Smooth muscle cell (in vitro differentiated cells): ENCODE results near the gene PDLIM7. TPM values are rescaled to one million over a fixed set of nuclear protein-coding genes. Genes with fewer than 3 reads are reported as not detected.

ENCODE experiments used
- DNase-seq: peaks from one replicate; lab custom pipeline; 2025; ENCODE audit not compliant: unreplicated experiment; lab: John Stamatoyannopoulos, UW
- H2AFZ ChIP-seq: fragments of 200-600 bp; sonication (generic); 2 replicates; pipeline ENCODE4 v1.6.0; 2016; ENCODE audit warnings: antibody characterized with exemption, low read depth, mild to moderate bottlenecking
- H3F3A ChIP-seq: fragments of 200-600 bp; sonication (generic); 2 replicates; pipeline ENCODE4 v1.6.0; 2017; ENCODE audit warnings: antibody characterized with exemption, low read depth
- H3K27ac ChIP-seq: fragments of 200-600 bp; sonication (generic); 2 replicates; pipeline ENCODE4 v1.5.1; 2016; ENCODE audit warnings: low read depth, mild to moderate bottlenecking
- H3K27me3 ChIP-seq: fragments of 200-600 bp; sonication (generic); 2 replicates; pipeline ENCODE4 v1.6.1; 2016; ENCODE audit warnings: low read depth, mild to moderate bottlenecking
- H3K36me3 ChIP-seq: fragments of 200-600 bp; sonication (generic); 2 replicates; pipeline ENCODE4 v1.5.1; 2016; ENCODE audit warnings: low read depth
- H3K4me1 ChIP-seq: fragments of 200-600 bp; sonication (generic); 2 replicates; pipeline ENCODE4 v1.5.1; 2016; ENCODE audit warnings: low read depth
- H3K4me2 ChIP-seq: fragments of 200-600 bp; sonication (generic); 2 replicates; pipeline ENCODE4 v1.6.0; 2016; ENCODE audit warnings: mild to moderate bottlenecking
- H3K4me3 ChIP-seq: fragments of 200-600 bp; sonication (generic); 2 replicates; pipeline ENCODE4 v1.5.1; 2016; ENCODE audit warnings: mild to moderate bottlenecking
- H3K79me2 ChIP-seq: fragments of 200-600 bp; sonication (generic); 2 replicates; pipeline ENCODE4 v1.6.0; 2016; ENCODE audit warnings: low read depth, mild to moderate bottlenecking
- H3K9ac ChIP-seq: fragments of 200-600 bp; sonication (generic); 2 replicates; pipeline ENCODE4 v1.6.0; 2016; ENCODE audit warnings: low read depth
- H3K9me3 ChIP-seq: fragments of 200-600 bp; sonication (generic); replicated peaks from 2 replicates; pipeline ENCODE4 v1.5.1; 2016; ENCODE audit warnings: low read depth
- H4K20me1 ChIP-seq: fragments of 200-600 bp; sonication (generic); 2 replicates; pipeline ENCODE4 v1.6.0; 2016; ENCODE audit warnings: low read depth
- WGBS: methylation state at CpG from one replicate; pipeline ENCODE4 v1.1.7; 2016; ENCODE audit warnings: low lambda C conversion rate; 5-methylcytosine and 5-hydroxymethylcytosine counted together
- polyA plus RNA-seq: library from polyadenylated mRNA; unstranded; fragments of >200 nt; fragmentation: Nextera tagmentation; extraction: Ambion mirVana; gene quantifications from 2 replicates; pipeline ENCODE4 v1.2.1, GENCODE V29; 2016
- total RNA-seq: library from RNA; depleted of rRNA; stranded (reverse); fragments of >200 nt; gene quantifications from 2 replicates; pipeline ENCODE4 v1.2.3, GENCODE V29; 2014
- TF ChIP-seq, protein P1 (sequence below): fragments of 200-600 bp; sonication (generic); IDR thresholded peaks from 2 replicates; pipeline ENCODE4 v1.5.1; 2017; ENCODE audit warnings: borderline replicate concordance, mild to moderate bottlenecking, antibody characterized with exemption; ENCODE audit not compliant: insufficient read depth, poor library complexity, severe bottlenecking

PDLIM7 gene
- total and polyA plus RNA-seq, 2 experiments from 2014 or later = 235 to 511 TPM

DNA sequence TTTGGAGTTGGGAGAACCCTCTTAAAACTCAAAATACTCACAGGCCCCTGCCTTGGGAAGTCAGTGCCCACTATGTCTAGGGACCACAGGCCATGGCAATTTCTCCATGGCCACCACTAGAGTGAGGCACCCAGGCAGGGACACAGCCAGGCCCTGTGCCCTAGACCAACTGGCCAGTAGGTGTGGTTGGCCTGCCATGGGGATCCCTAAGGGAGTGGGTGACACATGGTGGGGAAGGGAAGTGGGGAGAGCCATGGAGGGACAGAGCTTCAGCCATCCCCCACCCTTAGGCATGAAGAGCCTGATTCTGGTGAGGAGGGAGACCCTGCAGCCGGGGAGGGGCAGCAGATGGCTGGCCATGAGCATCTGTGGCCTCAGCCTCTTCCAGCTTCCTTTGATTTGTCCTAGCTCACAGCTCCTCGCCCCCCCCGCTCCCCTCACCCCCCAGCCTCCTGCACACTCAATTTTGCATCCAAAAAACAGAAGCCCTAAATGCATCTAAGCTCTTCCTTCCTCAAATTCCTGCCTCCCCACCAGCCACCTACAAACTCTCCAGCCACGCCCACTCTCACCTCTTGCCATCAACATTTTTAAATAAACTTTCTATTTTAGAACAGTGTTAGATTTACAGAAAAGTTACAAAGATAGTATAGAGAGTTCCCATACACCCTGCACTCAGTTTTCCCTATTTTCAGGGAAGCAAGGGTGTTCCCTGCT is 22.4 kb downstream of the PDLIM7 start:
- Histone ChIP-seq H3F3A (peaks cover 35% of the 10 kb centered on the region), H3K9me3 (no peaks in the 10 kb centered on the region), H3K27me3 (no peaks in the 10 kb centered on the region), H3K79me2 (peaks cover 30% of the 10 kb centered on the region), H3K36me3 (no peaks in the 10 kb centered on the region), H3K4me1 (peaks cover 27% of the 10 kb centered on the region), H3K4me2 (no peak overlapping the region), H2AFZ (no peak overlapping the region), H3K9ac (no peak overlapping the region), H3K4me3 (no peak overlapping the region), H3K27ac (no peak overlapping the region), H4K20me1 (peaks cover 44% of the 10 kb centered on the region)
- no peak for DNase-seq
- 83% methylated on average over 4 of the region's 4 CpGs for WGBS
- TF ChIP-seq, protein P1, sequence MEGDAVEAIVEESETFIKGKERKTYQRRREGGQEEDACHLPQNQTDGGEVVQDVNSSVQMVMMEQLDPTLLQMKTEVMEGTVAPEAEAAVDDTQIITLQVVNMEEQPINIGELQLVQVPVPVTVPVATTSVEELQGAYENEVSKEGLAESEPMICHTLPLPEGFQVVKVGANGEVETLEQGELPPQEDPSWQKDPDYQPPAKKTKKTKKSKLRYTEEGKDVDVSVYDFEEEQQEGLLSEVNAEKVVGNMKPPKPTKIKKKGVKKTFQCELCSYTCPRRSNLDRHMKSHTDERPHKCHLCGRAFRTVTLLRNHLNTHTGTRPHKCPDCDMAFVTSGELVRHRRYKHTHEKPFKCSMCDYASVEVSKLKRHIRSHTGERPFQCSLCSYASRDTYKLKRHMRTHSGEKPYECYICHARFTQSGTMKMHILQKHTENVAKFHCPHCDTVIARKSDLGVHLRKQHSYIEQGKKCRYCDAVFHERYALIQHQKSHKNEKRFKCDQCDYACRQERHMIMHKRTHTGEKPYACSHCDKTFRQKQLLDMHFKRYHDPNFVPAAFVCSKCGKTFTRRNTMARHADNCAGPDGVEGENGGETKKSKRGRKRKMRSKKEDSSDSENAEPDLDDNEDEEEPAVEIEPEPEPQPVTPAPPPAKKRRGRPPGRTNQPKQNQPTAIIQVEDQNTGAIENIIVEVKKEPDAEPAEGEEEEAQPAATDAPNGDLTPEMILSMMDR = no peak

DNA sequence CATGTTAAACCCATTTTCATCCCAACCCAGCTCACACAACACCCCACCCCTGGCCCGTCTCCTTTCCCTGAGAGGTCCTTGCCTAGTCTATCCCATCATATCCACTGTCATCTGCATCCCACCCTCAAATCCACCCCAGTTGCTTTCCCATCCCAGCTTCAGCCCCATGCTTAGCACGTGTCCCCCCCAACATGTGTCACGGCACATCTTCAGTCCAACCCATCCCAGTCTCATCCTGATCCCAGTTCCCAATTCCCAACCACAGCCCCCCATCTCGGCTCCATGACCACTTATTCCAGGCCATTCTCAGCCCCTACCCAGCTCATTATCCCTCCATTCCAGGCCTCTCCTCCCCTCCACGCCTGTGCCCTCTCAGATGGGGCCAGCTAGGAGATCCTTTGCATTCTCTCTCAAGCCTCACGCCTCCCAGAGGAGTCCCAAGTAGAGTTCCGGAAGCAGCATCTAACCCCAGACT is 23.4 kb downstream of the PDLIM7 start:
- Histone ChIP-seq H2AFZ (no peak overlapping the region), H3K4me1 (peaks cover 27% of the 10 kb centered on the region), H3K4me3 (peak overlapping the region; percentile 89), H3K79me2 (peaks cover 40% of the 10 kb centered on the region), H3K27me3 (no peaks in the 10 kb centered on the region), H3K9ac (no peak overlapping the region), H4K20me1 (peaks cover 44% of the 10 kb centered on the region), H3F3A (peaks cover 31% of the 10 kb centered on the region), H3K4me2 (peak overlapping the region; percentile 98), H3K27ac (peak overlapping the region; percentile 3), H3K36me3 (no peaks in the 10 kb centered on the region), H3K9me3 (no peaks in the 10 kb centered on the region)
- no peak for DNase-seq
- 47% methylated on average over 7 of the region's 7 CpGs for WGBS
- TF ChIP-seq, protein P1 = no peak

DNA sequence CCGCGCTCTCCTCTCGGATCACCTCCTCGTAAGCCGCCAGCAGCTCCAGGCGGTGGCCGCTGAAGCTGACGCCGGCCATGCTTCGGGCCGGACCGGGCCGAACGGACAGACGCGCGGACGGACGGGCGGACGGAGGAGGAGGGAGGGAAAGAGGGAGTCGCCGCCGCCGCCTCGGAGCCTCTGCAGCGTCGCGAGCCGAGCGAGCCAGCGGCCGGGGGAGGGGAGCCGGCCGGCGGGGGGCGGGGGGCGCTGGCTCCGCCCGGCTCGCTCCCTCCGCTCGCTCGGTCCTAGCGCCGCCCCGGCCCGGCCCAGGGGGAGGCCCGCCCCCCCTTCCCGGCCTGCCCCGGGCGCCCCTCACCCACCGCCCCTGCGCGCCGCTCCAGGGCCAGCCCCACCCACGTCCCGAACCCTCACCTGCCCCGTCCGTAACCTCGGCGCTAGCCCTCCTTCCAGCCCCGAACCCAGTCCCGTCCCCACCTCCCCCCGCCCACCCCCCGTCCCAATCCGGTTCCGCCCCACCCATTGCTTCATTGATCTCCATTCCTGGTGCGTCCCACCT is 23.9 kb downstream of the PDLIM7 start, which contains the start of gene DBN1:
DBN1 (minus strand) TSS at position 192 of the 559 bp plus-strand sequence; CDS start at position 79, 113 bp downstream.
- Histone ChIP-seq H2AFZ (no peak within 1 kb of the TSS), H3F3A (peaks cover 29% of the 10 kb centered on the region), H3K79me2 (peaks cover 45% of the 10 kb centered on the region), H3K4me3 (peak within 1 kb of the TSS; percentile 89), H3K9me3 (no peaks in the 10 kb centered on the region), H4K20me1 (peaks cover 44% of the 10 kb centered on the region), H3K36me3 (no peaks in the 10 kb centered on the region), H3K27me3 (no peaks in the 10 kb centered on the region), H3K9ac (peak within 1 kb of the TSS; percentile 91), H3K27ac (peak within 1 kb of the TSS; percentile 74), H3K4me2 (peak within 1 kb of the TSS; percentile 98), H3K4me1 (peaks cover 27% of the 10 kb centered on the region)
- no peak for DNase-seq
- 0% methylated on average over 23 of the region's 69 CpGs for WGBS
- TF ChIP-seq, protein P1 = no peak
